Kasumi-1 (cell line): ENCODE data around the gene TMOD3.
A peak's percentile ranks its signal among the peaks of the same experiment; 100 is the strongest.

ENCODE experiments used
- DNase-seq, 2 experiments: peaks; one replicate each; lab custom pipeline; 2025; lab: John Stamatoyannopoulos, UW

The TMOD3 gene

DNA sequence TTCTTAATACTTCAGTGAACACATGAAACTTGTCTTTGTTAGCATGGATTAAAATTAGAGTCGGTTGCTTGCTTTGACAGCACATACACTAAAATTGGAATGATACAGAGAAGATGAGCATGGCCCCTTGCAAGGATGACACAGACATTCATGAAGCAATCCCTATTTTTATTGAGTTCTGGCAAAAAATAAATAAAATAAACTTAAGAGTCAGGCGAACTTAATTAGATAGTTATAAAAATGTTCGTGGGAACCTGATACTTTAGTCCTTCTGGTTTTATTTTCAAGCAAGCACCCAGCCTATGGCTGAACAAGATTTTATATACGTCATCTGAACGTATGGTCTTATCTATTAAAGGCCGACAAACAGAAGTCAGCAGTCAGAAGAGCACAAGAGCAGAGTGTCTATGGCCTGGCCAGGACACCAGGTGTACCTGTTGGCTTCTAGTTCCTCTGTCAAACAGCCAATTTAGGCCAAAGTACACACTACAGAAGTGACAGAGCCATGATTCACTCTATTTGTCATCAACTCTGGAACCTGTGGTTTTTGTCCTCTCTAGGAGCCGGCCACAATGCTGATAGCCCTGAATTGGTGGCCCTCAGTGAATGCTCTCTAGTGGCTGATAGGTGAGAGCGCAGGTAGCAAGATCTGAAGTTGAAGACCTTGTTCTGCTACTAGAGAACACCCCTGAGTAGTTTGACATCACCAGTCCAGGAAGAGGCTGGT is 77.8 kb downstream of the TMOD3 start:
- no peak for DNase-seq

- no peak for DNase-seq
These were observed 78.9 kb downstream of the TMOD3 start for GRCh38 chr15:51908316-51908715.

DNA sequence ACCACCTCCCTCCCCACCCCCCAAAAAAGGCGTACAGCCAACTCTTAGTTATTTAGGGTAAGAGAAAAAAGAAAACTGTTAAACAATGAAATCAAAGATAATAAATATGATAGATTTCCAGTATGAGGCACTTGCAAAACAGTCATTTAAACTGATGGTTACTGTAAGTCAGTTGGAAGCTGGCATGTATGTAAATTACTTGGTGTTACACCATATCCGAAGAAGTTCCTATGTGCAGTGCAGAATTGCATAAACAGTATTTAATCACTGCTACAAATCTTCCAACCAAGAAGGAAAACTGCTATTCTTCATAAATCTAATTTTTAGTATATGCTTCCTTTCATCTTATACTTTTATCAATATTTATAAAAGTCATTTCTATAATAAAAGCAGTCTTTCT is 80.1 kb downstream of the TMOD3 start:
- DNase-seq, result no peak

GRCh38 chr15:51912528-51912927 is 83.1 kb downstream of the TMOD3 start:
- no peak for DNase-seq

- peak; percentile 21 to 33 for DNase-seq
These were observed 88.0 kb downstream of the TMOD3 start for GRCh38 chr15:51917493-51917892.

DNA sequence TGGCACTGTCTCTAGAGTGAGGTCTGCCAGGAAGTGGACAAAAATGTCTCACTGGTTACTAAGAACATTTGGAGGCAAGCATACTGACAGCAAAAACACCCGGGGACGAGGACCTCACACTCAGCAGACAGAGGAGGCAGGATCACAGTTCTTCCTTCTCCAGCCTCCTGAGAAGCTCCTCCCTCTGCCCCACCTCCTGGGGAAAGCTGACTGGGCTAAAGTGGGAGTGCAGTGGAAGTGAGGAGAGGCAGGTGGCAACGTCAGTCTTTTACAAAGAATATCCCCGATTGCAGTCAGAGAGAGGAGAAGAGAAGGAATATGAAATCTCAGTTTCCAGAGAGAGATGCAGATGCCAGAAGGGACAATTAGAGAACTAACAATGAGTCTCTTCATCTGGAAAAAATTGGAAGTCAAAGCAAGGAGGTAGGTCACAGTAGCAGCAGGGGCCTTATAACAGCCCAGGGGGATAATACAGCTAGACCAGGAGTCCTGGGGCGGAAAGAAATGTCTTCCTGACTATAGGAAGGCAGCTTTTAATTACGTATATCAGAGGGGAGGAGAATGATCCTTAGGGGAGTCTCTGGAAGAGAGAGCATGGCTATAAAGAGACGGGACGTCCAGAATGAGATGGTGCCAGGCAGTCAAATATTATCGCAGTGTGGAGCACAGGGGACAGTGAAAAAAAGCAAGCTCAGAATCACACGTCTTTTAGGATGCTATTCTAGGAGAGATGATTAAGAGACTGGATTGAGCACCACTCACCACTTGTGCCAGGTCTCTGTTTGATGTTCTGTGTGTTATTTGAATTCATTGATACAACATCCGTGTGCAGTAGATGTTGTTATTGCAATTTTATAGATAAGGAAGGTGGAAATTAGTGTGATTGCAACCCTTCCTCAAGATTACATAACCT is 95.0 kb downstream of the TMOD3 start:
- DNase-seq, result no peak

DNA sequence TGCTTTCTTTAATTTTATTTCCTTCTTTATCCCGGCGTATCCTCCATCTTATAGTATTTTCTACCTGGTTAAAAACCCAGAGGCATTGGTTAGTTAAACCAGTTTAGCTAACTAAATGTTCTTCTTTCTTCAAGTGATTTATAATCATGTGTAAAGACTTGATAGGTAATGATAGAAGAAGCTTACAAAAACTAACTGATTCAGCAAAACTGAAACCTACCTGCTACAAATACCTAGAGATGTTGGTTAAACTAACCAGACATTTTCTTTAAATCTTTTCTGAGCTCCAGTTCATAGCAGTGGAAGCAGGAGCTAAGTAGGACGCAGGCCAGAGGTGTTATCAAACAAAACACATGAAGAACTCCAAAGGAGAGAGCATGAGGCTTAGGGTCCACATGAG is 97.4 kb downstream of the TMOD3 start:
- DNase-seq, result no peak

- DNase-seq, result no peak
These were observed 101.6 kb downstream of the TMOD3 start for GRCh38 chr15:51931016-51931415.

DNA sequence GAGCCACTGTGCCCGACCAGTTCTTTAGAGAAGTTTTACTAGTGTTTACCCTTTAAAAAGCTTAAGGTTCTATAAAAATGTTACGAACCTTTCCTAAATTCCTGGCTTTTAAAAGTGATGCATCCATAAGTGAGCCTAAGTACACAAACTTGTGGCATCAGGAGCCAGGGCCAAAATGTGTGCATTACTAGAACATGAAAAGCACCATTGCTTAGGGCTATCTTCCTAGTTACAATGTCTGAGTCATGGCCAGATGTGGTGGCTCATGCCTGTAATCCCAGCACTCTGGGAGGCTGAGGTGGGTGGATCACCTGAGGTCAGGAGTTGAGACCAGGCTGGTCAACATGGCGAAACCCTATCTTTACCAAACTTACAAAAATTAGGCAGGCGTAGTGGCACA is 102.2 kb downstream of the TMOD3 start:
- DNase-seq, result no peak

DNA sequence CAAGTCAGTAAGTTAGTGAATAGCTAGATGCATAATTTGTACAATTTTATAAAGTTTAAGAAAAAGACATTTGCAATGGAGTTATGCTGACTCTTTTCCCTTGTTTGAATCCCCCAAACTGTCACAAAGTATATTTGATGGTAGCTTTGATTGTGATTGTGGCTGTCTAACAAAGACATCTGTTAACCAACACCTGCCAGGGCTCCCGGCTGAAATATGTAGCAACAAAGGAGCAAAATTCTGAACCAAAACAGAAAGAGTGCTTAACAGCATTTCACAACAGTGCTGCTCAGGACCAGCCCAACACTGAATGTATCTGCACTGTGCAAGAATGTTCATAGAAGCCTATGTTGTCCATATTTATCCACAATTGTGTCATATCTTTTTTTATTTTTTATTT is 102.7 kb downstream of the TMOD3 start:
- DNase-seq, result no peak

DNA sequence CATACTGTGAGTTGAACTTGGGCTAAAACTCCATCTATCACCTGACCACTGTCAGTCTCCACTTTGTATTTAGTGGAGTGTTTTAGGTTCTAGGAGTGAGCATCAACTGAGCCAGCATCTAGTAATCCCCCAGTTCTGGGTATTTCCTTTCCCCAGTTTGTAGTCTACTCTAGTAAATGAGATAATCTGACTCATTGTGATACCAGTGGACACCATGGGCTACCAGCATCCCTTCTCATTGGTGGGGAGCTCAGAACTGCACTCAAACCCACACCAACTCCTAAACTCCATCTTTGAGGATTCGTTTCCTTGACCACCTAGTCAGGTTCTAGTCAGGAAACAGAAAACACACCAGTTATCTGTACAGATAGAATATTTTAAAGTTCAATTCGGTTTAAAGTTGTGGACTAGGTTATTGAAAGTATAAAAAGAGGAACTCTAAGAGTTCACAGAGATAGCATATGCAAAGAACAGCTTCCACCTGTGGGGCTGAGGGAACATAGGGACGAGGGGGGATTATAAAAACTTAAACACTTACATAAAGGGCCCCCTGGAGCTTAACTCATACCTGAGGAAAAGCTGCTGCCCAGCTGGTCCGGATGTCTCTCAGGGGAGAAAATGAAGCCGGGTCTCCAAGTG is 106.1 kb downstream of the TMOD3 start:
- no peak for DNase-seq

GRCh38 chr15:51936105-51936478 is 106.6 kb downstream of the TMOD3 start:
- DNase-seq, result no peak

DNA sequence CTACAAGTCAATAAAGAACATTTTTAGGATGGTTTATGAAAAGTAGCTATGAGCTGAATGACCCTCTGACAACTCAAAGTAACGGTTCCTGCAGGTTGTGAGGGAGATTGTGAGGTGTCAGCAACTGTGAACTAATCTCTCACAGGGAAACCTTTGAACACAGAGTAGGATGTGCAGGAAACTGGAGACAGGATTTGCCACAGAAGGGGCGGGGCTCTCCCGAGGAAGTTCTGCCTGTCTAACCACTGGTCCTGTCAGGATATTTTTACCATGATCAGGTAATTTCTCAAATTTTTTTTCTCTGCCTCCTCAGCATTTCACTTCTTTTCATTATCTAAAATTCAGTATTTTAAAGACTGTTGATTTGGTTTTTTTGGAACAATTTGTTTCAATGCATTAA is 108.8 kb downstream of the TMOD3 start:
- no peak for DNase-seq

GRCh38 chr15:51939216-51939615 is 109.8 kb downstream of the TMOD3 start:
- DNase-seq, result no peak

GRCh38 chr15:51947124-51947523 is 117.7 kb downstream of the TMOD3 start:
- DNase-seq, result no peak

- no peak for DNase-seq
These were observed 123.4 kb downstream of the TMOD3 start for GRCh38 chr15:51952805-51953204.

- DNase-seq, result no peak
These were observed 126.1 kb downstream of the TMOD3 start for GRCh38 chr15:51955504-51955903.
